ENCODE data around the gene IL11. TPM values are rescaled to one million over a fixed set of nuclear protein-coding genes. Genes with fewer than 3 reads are reported as not detected.
A peak's percentile ranks its signal among the peaks of the same experiment; 100 is the strongest.
"Not testable (repeated sequence)": the region's sequence is repeated elsewhere in the genome, so short reads cannot be mapped to it uniquely, and the experiment has no call there.

Gene IL11
- total and polyA plus RNA-seq, 4 donors: 0.26 to 0.74 (median 0.41) TPM; not detected in 1

DNA sequence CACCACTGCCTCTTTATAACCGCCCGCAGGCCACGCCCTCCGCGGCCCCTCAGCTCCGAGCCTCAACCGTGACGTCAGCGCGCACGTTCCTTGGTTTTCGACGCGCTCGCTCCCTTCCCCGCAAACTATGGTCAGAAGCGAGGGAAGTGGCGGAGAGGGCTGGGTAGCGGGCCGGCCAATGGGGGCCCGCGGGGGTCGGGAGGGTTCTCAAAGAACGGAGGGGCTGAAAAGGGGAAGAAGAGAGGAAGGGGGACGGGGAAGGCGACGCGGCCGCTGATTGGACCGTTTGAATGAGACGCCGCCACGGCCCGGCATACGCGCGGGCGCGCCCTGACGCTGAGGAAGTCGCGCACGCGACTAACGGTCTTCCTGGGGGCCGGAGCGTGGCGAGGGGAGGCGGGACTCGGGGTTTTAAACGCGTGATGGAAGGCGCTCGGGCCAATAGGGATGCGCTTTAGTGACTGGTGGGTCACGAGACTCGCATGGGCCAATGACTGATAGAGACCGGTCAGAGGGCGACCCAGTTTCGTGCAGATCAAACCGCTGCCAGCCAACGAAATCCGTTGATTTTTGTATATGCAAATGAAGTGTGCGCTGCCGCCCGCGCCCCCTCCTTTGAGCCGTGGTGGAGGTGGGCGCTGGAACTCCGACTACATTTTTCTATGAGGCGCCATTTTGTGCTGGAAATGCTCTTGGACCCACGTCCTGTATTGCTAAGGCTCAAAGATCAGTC, 37.7 kb upstream of the IL11 start:
- WGBS, 2 donors: 0% methylated on average over 62 to 72 of the region's 72 CpGs
- Histone ChIP-seq H3K36me3 (ENCODE audit: control insufficient read depth in 4 of 4, insufficient read depth in 4 of 4, low read length in 4 of 4) (peaks cover 0 to 20% (median 16%) of the 10 kb centered on the region in 4 donors), H3K9ac (ENCODE audit: insufficient read depth in 1 of 2, low read length in 2 of 2) (peak overlapping the region in 1 of 2 donors; percentile 84), H3K4me3 (peak overlapping the region; percentile 71), H3K27ac (ENCODE audit: low read depth in 1 of 2, low read length in 1 of 2) (peak overlapping the region; percentile 95 to 99), H3K9me3 (ENCODE audit: control insufficient read depth in 4 of 4, insufficient read depth in 3 of 4, low read length in 3 of 4) (peaks cover 0 to 3% (median 0%) of the 10 kb centered on the region in 4 donors), H3K27me3 (ENCODE audit: control insufficient read depth in 3 of 3, insufficient read depth in 3 of 3, low read length in 2 of 3) (no peaks in the 10 kb centered on the region), H3K4me1 (ENCODE audit: control insufficient read depth in 5 of 5, insufficient read depth in 5 of 5, low read length in 5 of 5) (peaks cover 0 to 21% (median 9%) of the 10 kb centered on the region in 5 donors)
- TF ChIP-seq, protein P1, sequence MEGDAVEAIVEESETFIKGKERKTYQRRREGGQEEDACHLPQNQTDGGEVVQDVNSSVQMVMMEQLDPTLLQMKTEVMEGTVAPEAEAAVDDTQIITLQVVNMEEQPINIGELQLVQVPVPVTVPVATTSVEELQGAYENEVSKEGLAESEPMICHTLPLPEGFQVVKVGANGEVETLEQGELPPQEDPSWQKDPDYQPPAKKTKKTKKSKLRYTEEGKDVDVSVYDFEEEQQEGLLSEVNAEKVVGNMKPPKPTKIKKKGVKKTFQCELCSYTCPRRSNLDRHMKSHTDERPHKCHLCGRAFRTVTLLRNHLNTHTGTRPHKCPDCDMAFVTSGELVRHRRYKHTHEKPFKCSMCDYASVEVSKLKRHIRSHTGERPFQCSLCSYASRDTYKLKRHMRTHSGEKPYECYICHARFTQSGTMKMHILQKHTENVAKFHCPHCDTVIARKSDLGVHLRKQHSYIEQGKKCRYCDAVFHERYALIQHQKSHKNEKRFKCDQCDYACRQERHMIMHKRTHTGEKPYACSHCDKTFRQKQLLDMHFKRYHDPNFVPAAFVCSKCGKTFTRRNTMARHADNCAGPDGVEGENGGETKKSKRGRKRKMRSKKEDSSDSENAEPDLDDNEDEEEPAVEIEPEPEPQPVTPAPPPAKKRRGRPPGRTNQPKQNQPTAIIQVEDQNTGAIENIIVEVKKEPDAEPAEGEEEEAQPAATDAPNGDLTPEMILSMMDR (IDR thresholded peaks at IDR 0.05; ENCODE audit: control extremely low read depth, extremely low read depth): no peak
- ATAC-seq (ENCODE audit: insufficient read depth, low FRiP score): peak; percentile 97
- DNase-seq: peak; percentile 99 to 100 (median 100)

DNA sequence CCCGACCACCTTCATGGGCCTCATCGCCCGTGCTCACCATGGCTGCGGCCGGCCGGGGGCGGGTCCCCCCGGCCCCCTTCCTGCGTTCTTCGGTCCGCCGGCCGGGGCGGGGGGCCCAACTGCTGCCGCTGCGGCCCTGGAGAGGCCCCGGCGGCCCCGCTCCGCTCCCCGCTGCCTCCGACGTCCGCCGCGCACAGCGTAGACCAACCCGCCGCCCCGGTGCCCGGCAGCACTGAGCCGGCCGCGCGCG, 37.2 kb upstream of the IL11 start, which contains the start of gene UBE2S:
Gene UBE2S (minus strand): TSS at position 239 of the 250 bp plus-strand sequence. CDS start 199 bp downstream, at position 40.
- H3K4me3 ChIP-seq: peak within 1 kb of the TSS; percentile 71
- peak within 1 kb of the TSS; percentile 95 to 99 for H3K27ac ChIP-seq (ENCODE audit: low read depth in 1 of 2, low read length in 1 of 2)
- H3K9ac ChIP-seq (ENCODE audit: insufficient read depth in 1 of 2, low read length in 2 of 2): peak within 1 kb of the TSS; percentile 75 to 84
- H3K36me3 ChIP-seq (ENCODE audit: control insufficient read depth in 4 of 4, insufficient read depth in 4 of 4, low read length in 4 of 4): peaks cover 0 to 25% (median 19%) of the 10 kb centered on the region in 4 donors
- WGBS, 2 donors: 0 to 1% methylated on average over 13 to 36 of the region's 36 CpGs
- peaks cover 0 to 21% (median 9%) of the 10 kb centered on the region in 5 donors for H3K4me1 ChIP-seq (ENCODE audit: control insufficient read depth in 5 of 5, insufficient read depth in 5 of 5, low read length in 5 of 5)
- H3K27me3 ChIP-seq (ENCODE audit: control insufficient read depth in 3 of 3, insufficient read depth in 3 of 3, low read length in 2 of 3); DNase-seq; H3K9me3 ChIP-seq (ENCODE audit: control insufficient read depth in 4 of 4, insufficient read depth in 3 of 4, low read length in 3 of 4): not testable (repeated sequence)
- ATAC-seq (ENCODE audit: insufficient read depth, low FRiP score): peak; percentile 1

DNA sequence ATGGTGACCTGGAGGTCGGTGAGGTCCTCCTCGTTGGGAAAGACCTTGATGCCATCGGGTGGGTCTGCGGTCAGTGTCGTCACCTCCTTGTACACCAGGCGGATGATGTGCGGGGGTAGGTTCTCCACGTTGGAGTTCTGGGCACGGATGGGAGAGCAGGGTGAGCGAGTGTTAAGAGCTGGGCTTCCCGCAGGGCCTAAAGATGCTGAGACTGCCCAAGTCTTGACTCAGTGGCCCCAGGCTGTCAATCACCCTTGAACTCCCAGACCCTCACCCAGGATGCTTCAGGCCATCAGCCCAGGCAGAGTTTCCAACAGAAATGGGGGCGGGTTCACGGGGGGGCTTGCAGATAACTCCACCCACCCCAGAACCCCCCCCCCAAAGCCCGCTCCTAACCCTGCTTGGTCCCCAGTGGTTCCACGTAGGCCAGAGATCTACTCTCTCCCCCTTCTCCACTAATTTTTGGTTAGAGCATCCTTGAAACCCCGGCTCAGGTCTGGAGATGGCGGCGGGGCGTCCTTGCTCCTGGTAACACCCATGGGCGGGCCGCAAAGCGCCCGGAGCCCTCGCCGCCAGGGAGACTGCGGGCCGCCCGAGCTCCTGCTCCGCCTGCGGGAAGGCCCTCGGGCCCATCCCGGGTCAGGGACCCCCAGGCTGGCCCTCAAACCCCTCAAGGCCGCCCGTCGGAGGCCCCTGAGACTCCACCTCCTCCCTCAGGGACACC, 36.7 kb upstream of the IL11 start:
- Histone ChIP-seq H3K4me3 (peak overlapping the region; percentile 71), H3K27ac (ENCODE audit: low read depth in 1 of 2, low read length in 1 of 2) (peak overlapping the region; percentile 95 to 99), H3K36me3 (ENCODE audit: control insufficient read depth in 4 of 4, insufficient read depth in 4 of 4, low read length in 4 of 4) (peaks cover 4 to 30% (median 24%) of the 10 kb centered on the region in 4 donors), H3K27me3 (ENCODE audit: control insufficient read depth in 3 of 3, insufficient read depth in 3 of 3, low read length in 2 of 3) (no peaks in the 10 kb centered on the region), H3K9ac (ENCODE audit: insufficient read depth in 1 of 2, low read length in 2 of 2) (peak overlapping the region; percentile 75 to 77), H3K4me1 (ENCODE audit: control insufficient read depth in 5 of 5, insufficient read depth in 5 of 5, low read length in 5 of 5) (peaks cover 0 to 21% (median 9%) of the 10 kb centered on the region in 5 donors), H3K9me3 (ENCODE audit: control insufficient read depth in 4 of 4, insufficient read depth in 3 of 4, low read length in 3 of 4) (peaks cover 0 to 3% (median under 1%) of the 10 kb centered on the region in 4 donors)
- TF ChIP-seq, protein P1 (IDR thresholded peaks at IDR 0.05; ENCODE audit: control extremely low read depth, extremely low read depth): no peak
- WGBS, 2 donors: 11 to 13% methylated on average over 35 of the region's 35 CpGs
- DNase-seq: peak in 1 of 3 donors; percentile 25
- ATAC-seq (ENCODE audit: insufficient read depth, low FRiP score): peak; percentile 6
